OCI-M2 (cell line): ENCODE results near the gene MEIS2.

Experiments
- DNase-seq: peaks from one replicate; lab custom pipeline; 2025; ENCODE audit not compliant: unreplicated experiment; lab: John Stamatoyannopoulos, UW

MEIS2 gene

DNA sequence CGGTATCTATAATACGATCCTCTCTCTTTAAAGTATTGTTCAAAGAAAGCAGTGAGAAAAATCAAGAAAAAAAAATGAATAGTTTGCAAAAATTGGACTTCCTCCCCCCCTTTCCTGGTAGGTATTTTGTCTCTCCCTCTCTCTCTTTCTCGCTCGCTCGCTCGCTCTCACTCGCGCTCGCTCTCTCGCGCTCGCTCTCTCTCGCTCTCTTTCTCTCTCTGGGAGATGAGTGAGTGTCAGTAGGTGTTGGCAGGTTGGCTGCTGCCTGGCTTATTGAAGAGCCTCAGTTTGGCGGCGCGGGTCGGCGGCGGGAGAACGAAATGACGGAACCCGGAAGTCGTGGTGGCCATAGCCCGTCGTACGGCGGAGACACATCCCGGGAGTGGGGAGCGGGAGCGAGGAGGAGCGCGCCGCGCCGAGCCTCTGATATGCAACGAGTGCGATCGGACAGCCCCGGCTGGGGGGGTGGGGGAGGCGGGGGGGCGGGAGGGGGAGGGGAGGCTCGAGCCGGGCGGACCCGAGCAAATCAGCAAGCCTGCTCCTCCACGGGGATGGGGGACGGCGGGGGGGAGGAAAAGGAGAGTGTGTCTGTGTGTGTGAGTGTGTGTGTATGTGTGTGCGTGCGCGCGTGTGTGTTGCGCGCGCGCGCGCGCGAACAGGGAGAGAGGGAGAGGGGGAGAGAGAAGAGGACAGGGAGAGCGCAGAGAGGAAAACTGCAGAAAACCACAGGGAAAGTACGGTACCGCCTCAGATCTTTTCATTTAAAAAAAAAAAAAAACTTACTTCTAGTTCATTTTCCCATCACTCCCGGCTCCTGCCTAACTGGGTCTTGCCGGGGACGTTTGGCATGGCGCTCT lies at the start of gene MEIS2:
Gene MEIS2 (minus strand): TSS at position 441 of the 857 bp plus-strand sequence. CDS start 1,083 bp downstream, outside the sequence.
- no peak for DNase-seq

DNA sequence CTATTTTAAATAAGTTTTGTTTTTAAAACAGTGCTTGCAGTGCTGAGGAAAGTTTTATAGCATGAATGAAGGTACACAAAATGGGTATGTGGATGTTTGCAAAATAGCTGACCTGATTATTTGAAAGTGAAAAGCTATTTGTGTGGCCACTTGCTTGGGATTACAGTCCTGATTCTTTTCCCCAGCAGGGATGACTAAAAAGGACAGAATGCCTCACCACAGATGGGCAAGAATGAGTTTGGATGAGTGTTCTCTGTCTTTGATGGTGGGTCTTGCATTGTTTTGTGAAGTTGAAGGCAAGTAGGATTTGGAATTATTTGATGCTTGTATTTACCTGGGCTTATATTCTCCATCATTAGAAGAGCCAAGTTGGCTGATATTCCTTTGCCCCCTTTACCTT lies 48.8 kb upstream of the MEIS2 start:
- no peak for DNase-seq

DNA sequence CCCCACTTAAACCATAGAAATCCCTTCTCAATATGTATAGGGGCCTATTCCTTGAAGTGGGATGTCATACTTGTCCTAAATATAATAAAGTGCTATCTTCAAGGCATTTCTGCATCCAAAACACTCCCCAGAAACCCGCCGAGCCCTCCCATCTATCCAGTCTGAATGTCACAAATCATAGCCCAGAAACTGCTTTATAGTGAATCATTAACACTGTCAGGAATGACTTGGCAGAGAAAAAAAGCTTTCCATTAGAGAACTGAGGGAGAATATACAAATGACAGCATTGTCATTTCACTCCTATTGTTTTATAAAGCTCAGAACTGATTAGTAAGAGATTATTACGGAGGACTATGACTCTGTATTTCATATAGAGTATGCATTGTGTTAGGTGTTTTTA lies 48.4 kb upstream of the MEIS2 start:
- DNase-seq: no peak

DNA sequence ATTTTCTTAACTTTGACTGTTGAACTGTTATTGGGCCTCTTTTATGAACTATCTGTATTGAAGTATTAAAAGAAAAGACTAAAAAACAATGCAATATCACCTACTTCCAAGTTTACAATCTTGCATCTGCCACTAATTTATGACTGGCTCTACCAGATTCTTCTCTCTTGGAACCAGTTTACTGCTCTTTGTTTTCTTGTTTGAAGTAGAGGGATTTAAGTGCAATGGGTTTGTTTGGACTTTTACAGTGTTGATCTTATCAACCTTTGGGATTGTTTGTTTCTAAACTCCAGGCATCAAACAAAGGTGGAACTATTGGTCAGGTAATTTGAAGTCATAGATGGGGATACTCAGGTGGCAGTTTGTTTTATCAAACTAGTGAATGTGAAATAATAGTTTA lies 43.0 kb upstream of the MEIS2 start:
- no peak for DNase-seq

DNA sequence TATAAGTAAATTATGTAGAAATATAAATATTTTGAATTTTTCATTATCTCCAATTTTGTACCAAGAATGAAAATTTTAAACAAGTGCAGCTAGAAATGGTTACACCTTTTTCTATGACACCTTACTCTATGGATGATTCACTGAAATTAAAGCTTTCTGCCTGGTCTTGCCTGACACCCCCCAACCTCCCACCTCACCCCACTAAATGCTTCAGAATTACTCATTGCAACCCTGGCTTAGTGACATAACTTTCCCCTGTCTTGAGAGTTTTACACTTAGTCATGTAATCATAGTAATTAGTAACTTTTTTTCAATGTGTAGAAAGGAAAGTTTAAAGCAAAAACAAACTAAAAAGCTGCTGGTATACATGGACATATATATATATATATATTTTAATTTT lies 42.0 kb upstream of the MEIS2 start:
- no peak for DNase-seq

DNA sequence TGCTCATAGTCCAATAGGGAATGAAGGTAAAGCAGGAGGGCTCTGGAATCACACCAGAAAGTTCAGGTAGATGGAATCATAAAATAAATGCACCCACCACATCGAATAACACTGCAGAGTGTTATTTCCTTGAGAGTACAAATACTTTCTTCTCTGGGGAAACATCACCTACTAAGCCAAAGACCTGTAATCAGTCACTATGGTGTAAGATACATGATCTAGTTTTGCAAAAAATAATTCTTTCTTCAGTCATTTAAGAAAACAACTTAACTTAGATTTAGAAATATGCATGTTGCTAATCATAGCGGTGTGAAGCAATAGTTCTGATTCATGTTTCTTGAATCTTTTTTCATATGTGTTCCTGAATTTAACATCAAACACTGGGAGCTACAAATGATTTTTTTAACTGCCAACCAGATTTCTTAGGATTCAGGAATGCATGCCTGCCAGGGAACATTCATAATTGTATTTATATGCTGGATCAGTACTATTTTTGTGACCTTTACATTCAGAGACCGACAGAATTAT lies 40.2 kb upstream of the MEIS2 start:
- DNase-seq: no peak

DNA sequence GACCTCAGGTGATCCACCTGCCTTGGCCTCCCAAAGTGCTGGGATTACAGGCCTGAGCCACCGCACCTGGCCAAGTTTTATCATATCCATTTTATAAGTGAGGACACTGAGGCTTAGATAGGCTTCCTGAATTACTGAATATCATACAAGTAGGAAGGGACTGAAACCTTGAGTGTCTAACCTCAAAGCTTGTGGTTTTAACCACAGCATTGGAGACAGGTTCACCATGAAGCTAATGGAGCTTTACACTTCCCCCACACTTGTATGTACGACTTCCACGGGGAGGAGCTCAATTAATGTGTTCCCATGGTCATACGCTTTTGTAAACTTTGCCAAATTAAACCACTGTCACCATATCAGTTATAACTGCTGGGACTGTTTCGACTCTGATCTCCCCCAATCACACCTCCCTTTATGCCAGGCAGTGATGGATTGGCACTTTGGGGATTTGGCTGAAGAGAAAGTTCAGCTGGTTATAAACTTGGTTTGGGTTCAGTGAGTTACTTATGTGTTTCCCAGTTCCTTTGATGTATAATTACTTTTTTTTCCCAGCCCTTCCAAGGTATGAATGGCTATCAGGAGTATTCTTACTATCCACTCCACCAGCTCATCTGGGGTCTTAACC lies 38.4 kb upstream of the MEIS2 start:
- DNase-seq: no peak

DNA sequence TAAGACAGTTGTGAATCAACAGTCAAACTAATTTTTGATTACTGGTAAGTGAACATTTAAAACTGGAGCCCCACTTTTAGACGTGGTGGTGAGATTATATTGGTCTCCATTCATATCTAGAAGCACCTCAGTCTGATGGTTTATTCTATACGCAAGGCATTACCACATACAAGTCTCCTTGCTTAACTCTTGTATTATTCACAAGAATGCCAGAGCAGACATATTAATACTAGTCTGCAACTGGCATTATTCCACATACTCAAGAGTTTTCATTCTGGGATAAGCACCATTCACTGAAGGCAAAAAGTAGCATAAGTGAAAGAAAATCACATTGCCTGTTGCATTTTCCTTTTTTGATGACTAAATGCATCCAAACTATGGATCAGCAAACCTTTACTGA lies 36.9 kb upstream of the MEIS2 start:
- no peak for DNase-seq

DNA sequence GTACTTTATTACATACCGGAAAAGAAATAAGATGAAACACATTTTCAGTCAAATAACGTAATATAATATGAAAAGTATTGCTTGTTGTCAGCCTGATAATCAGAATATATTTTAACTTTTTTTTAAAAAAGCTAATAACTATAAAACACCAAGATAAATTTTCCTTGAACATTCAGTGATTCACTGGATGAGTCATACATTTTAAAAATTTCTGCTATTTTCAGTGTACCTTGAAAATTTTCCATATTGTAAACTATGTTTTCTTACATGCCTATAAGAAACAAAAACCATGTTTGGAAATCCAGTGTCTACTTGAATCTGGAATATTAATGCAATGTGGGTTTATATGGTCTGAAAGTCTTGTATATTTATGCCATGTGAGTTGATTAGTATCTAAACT lies 36.3 kb upstream of the MEIS2 start:
- DNase-seq: no peak

DNA sequence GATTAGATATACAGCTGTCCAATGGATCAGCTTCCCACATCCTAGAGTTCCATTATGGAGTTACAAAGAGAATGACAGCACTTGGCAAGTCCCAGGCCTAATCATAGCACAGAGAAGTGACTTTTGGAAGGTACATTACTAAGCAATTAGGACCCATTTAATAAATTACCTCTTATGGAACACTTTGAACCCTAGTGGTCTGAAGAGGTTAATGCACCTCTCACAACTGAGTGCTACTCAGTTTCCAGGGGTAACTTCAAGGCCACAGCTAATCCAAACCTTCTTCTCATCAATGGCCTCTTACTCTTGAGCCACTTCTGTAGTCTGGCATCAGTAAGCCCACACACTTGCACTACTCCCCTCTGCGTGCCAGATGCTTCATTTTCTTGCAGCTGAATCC lies 34.9 kb upstream of the MEIS2 start:
- DNase-seq: no peak

DNA sequence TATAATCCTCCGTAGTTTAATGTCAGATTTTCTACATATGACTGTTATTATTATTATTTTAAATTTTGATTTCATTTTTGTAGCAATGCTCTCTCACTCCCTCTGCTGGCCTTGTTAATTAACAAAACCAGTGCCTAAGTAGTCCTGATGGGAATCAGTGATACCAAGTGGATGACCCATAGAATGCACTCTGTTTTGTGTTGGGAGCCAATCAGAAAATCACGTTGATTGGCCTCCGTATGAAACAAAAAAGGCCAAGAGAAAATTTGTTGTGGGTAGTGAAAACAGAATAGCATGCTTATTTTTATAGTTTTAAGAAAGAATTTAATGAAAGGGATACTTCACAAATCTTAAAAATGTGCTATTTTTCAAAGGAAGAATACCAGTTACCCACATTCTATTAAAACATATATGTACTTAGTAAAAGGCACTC lies 34.4 kb upstream of the MEIS2 start:
- no peak for DNase-seq

DNA sequence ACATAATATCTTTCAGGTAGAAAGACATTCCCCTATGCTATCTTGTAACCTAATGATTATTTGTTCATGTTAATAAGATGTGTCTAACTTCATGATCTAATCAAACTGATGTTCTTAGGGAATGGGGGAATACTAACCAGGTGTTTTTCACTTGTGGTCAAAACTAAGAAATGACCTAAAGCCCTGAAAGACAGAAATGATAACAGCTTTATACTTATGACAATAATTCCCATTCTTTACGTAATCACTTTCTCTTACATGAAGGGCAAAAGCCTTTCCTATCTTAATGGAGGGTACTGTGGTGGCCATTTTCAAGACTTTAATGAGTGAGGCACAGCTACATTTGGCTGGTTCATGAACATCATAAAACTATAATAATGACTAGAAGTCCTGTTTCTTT lies 33.9 kb upstream of the MEIS2 start:
- DNase-seq: no peak

DNA sequence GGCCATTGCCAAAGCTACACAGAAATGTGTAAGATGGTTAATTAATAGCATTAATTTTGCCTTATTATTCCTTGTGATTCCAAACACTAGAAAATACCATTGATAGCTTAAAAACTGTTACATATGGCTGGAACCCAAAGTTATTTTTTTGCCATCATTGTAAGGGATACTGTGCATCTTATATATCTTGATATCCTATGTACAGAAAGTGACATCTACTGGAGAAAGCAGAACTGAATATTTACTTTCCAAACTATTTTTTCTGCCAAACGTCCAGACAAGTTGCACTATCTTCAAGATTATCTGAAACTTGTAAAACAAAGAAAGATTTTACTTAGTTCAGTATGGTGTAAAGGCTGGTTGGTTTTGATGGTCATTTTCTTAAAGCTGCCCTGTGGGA lies 33.3 kb upstream of the MEIS2 start:
- no peak for DNase-seq

DNA sequence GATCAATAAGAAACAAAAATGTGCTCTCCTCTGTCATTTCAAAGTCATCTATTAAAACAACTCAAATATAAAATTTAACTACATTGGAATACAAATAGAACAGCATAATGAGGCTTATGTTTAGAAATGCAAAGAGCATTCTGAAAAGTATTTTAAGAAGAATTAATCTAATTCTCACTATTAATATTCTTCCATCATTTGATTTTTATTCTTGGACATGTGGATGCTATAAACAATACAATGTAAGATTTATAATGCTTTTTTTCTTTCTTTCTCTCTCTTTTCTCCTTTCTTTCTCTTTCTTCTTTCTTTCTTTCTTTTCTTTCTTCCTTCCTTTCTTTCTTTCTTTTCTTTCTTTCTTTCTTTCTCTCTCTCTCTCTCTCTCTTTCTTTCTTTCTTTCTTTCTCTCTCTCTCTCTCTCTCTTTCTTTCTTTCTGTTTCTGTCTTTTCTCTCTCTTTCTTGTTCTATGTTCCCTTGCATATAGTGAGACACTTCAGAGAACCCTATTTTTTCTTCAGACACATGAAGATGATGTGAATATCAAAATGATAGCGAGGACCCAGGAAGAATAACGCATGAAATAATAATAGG lies 32.6 kb upstream of the MEIS2 start:
- no peak for DNase-seq

DNA sequence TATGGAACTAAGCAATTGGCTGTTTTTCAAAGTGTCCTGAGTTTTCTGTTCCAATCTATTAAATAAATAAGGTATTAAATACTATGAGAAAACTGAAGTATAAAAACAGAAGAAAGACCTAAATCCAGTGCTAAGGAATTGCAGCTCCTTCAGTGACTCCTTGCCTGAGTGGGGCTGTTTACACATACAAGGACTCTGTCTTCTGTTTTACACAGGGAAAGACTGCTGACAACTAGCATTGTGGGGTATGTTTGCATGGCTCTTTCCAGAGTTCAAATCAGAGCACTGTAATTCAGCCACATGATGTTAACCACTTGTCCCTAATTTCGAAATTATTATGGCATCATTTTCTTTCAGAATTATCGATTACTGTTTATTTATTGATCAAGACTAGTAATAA lies 31.3 kb upstream of the MEIS2 start:
- DNase-seq: no peak

DNA sequence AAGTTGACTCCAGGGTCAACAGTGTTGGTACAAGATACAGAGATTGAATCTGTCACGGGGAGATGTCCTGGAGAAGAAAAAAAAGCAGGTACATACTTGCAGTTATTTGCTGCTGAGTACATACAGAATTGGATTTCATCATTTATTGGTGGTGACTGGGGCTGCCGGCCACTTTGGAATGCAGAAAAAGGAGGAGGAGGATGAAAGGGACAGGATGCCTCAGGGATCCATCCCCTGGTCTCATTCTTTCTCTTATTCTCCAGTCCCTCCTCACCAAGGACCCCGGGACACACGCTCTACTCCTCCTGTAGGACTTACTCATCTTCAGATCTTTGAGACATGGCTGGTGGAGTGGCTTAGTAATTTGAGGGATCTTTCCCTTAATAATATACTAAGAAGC lies 30.0 kb upstream of the MEIS2 start:
- DNase-seq: no peak

DNA sequence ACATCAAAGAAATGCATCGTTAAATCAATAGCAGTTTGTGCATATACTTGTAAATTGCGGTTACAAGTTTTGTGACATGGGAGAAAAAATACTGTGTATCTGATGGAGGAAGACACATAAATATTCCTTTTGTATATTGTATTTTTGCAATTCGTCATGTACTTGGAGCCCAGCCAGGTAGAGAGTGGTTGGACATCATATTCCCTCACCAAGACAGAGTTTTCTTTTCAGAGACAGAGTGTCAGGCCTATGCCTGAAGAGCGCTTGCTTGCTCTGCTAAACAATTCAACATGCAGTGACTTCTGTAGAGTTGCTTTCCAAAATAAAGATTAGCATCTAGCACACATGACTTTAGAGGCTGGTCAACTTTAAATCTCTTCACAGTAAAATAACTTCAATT lies 24.8 kb upstream of the MEIS2 start:
- DNase-seq: no peak

DNA sequence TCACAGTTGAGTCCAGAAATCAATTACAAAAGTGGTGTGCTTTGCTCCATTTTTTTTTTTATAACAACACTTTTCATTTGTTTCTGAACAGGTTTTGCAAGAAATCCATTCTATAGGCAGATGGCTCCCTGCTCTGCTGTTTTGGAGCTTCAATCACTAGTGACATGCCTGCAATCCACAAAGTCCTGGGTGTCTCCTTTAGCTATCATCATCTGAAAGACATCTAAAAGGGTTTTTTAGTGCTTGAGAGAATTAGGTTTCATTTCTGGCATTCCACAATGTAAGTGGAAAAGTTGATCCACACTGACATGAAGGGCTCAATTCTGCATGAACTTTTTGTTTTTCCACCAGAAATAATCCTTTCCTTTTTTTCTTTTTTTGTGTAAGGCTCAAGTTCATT lies 24.0 kb upstream of the MEIS2 start:
- no peak for DNase-seq

DNA sequence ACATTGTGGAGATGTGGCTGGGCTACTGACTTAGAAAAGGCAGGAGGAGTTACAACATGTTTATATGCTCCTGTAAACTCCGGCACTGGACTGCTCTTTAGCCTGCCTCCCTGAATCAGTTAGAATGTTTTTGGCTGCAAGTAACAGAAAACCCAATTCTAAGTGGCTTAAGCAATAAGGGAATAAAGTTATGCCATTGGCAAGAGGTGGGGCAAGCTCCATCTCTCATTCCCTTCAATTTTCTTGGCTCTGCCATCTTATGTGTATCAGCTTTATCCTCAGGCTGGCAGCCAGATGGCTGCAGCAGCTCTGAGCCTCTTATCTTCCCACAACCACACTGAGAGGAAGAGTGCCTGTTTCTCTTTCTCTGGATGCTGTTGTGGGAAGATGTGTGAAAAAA lies 22.4 kb upstream of the MEIS2 start:
- DNase-seq: no peak

DNA sequence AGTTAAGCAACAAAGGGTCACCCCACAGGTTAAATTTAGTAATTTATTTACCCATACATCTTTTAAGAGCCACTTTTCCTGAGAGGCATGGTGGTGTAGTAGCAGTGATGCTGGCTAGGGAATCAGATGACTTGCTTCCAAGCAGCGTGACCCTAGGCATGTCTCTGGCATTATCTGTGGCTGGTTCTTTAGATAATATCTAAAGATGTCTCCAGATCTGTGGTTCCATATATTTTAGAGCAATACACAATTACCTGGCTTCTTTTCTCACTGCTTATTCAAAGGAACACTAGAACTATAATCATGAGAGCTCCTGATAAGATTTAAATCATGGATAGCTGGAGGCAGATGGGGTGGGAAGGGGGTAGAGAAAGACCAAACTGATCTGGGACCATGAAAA lies 21.1 kb upstream of the MEIS2 start:
- no peak for DNase-seq

DNA sequence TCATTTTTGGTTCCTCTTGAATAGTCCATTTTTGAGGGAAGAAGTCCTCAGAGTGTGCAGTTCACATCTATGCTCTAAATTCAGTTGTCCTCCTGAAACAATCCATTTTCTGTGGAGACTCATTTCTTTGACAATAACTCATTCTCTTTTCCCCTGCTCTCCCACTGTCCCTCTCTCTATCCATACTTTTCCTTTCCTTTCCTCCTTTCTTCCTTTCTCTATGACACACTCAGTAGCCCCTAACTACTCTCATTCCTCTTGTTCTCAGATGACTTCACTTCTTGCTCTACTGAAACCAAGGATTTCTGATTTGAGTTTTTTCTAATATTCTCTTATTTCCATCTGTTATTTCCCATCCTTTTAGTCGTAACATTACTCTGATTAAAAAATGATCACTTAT lies 16.7 kb upstream of the MEIS2 start:
- DNase-seq: no peak

DNA sequence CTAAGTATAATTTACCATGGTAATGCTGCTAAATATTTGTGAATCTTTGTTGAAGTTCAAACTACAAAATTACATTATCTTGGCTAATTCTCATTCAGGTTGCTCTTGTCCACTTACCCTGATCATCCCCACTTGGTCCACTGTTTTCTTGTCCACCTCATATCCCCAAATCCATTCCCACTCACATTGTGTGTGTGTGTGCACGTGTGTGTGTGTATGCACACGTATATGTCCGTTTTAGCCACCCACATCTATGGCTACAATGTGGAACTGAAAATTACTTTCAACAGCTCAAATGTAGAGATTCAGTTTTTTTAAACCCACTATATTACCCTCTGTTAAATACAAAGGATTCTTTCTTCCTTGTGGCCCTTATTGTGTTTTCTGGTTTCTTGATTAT lies 15.2 kb upstream of the MEIS2 start:
- DNase-seq: no peak
